Spleen (tissue), 11 donors: ENCODE data around the gene BNC2. TPM values are rescaled to one million over a fixed set of nuclear protein-coding genes. Genes with fewer than 3 reads are reported as not detected.

Experiments used
- DNase-seq: peaks from one replicate; pipeline ENCODE4 v3.0.0-alpha.2; 2020
- H3K27ac ChIP-seq, 8 donors: fragments of 200-600 bp; sonication (generic) in 7 of 8; 1 replicate in 4 of 8; 2 replicates in 4 of 8; pipeline versions ENCODE4 v1.5.0 to v1.8.0; 2016 to 2021; ENCODE audit warnings: inconsistent platforms in 4 of 8, mild to moderate bottlenecking in 4 of 8, moderate library complexity in 1 of 8
- H3K27me3 ChIP-seq, 7 donors: fragments of 200-600 bp; sonication (generic) in 6 of 7; replicated peaks in 1 of 7; 1 replicate in 4 of 7; 2 replicates in 3 of 7; pipeline versions ENCODE4 v1.5.0 to v1.8.0; 2016 to 2021; ENCODE audit warnings: inconsistent platforms in 3 of 7, mild to moderate bottlenecking in 1 of 7
- H3K36me3 ChIP-seq, 6 donors: fragments of 200-600 bp; sonication (generic) in 5 of 6; 1 replicate in 4 of 6; 2 replicates in 2 of 6; pipeline versions ENCODE4 v1.5.0 to v1.8.0; 2016 to 2021; ENCODE audit warnings: inconsistent platforms in 2 of 6
- H3K4me1 ChIP-seq, 6 donors: fragments of 200-600 bp; sonication (generic) in 5 of 6; 1 replicate in 3 of 6; 2 replicates in 3 of 6; pipeline versions ENCODE4 v1.5.0 to v1.8.0; 2016 to 2021; ENCODE audit warnings: inconsistent platforms in 3 of 6
- H3K4me3 ChIP-seq, 8 donors: fragments of 200-600 bp; sonication (generic) in 7 of 8; 1 replicate in 4 of 8; 2 replicates in 4 of 8; pipeline versions ENCODE4 v1.5.0 to v1.8.0; 2016 to 2021; ENCODE audit warnings: inconsistent platforms in 4 of 8, mild to moderate bottlenecking in 4 of 8, moderate library complexity in 2 of 8
- H3K9me3 ChIP-seq, 8 donors: fragments of 200-600 bp; sonication (generic) in 7 of 8; 1 replicate in 4 of 8; 2 replicates in 4 of 8; pipeline versions ENCODE4 v1.5.0 to v1.8.0; 2016 to 2021; ENCODE audit warnings: inconsistent platforms in 4 of 8
- CTCF ChIP-seq, 11 experiments: fragments of 200-600 bp in 7 of 11; fragments of 450-650 bp in 4 of 11; sonication (generic) in 4 of 11; IDR thresholded peaks in 8 of 11; conservative IDR thresholded peaks in 3 of 11; 1 replicate in 7 of 11; 2 replicates in 4 of 11; pipeline versions ENCODE4 v1.4.0 to v1.8.0; 2016 to 2021; ENCODE audit warnings: antibody characterized with exemption in 11 of 11, inconsistent platforms in 4 of 11, mild to moderate bottlenecking in 1 of 11
- POLR2A ChIP-seq, 3 donors: fragments of 450-650 bp; IDR thresholded peaks; one replicate each; pipeline ENCODE4 v1.5.1; 2017; ENCODE audit warnings: antibody characterized with exemption in 3 of 3, mild to moderate bottlenecking in 1 of 3
- POLR2AphosphoS5 ChIP-seq, 3 donors: sonication (generic); formaldehyde crosslinking; IDR thresholded peaks; one replicate each; pipeline ENCODE4 v1.5.1; 2017; ENCODE audit warnings: antibody characterized with exemption in 3 of 3
- WGBS, 5 donors: extraction: QIAGEN DNeasy Blood & Tissue Kit in 3 of 5; methylation state at CpG; one replicate each; pipeline versions ENCODE4 v1.1.5 to v1.1.7; 2013 to 2018; 5-methylcytosine and 5-hydroxymethylcytosine counted together
- intact Hi-C: fragments of 100-400 bp; cut with DNase I; formaldehyde crosslinking; loops from one replicate; pipeline ENCODE4 v1.15.0; 2023; ENCODE audit warnings: low total_unique reads
- polyA plus RNA-seq, 3 donors: library from polyadenylated mRNA; stranded (reverse); fragments of 200-250 nt; gene quantifications; one replicate each; pipeline ENCODE4 v1.2.1, GENCODE V29; 2013
- total RNA-seq, 7 donors: library from RNA; depleted of rRNA in 3 of 7; stranded (reverse); fragments of >200 nt in 3 of 7; fragmentation: NEBNext Ultra II Directional in 4 of 7; extraction: Animal tissue kit (Norgen Biotek cat#: 25700) in 4 of 7; gene quantifications; one replicate each; pipeline versions ENCODE4 v1.1.0 to v1.2.1, GENCODE V29; 2016 to 2021
- donor health status: healthy with polysubstance abuse.
- donor health status: DM: no; HTN: no; CAD: no; lungs with moderate emphysema.
- donor health status: DM: no; HTN: no; CAD: no.
- donor health status: Bipolar disorder and iron deficiency.
- donor health status: healthy.
- donor health status: DM: no; HTN: no; CAD: no.
- donor health status: DM: yes; HTN: yes; CAD: no.

Gene BNC2
- total and polyA plus RNA-seq, 10 donors: 0.07 to 4.3 (median 1.3) TPM

GRCh38 chr9:16716601-16717000 is 153.9 kb downstream of the BNC2 start:
- no peak overlapping the region for H3K27ac ChIP-seq
- 88 to 97% (median 90%) methylated on average over 5 of the region's 5 CpGs for WGBS, 5 donors
- no peaks in the 10 kb centered on the region for H3K27me3 ChIP-seq
- DNase-seq: no peak
- H3K4me3 ChIP-seq: no peak overlapping the region
- no peaks in the 10 kb centered on the region for H3K36me3 ChIP-seq
- intact Hi-C loops: no loop called here
- TF ChIP-seq POLR2AphosphoS5 (IDR thresholded peaks at IDR 0.05): no peak
- no peak for TF ChIP-seq CTCF (IDR thresholded peaks at IDR 0.05 in 8 of 11, conservative IDR thresholded peaks at IDR 0.05 in 3 of 11)
- TF ChIP-seq POLR2A (IDR thresholded peaks at IDR 0.05): no peak
- H3K9me3 ChIP-seq: no peaks in the 10 kb centered on the region
- no peaks in the 10 kb centered on the region for H3K4me1 ChIP-seq

- no peaks in the 10 kb centered on the region for H3K4me1 ChIP-seq
- 39 to 90% (median 67%) methylated on average over 2 of the region's 2 CpGs for WGBS, 5 donors
Observed at GRCh38 chr9:16715404-16715803, 155.1 kb downstream of the BNC2 start.

DNA sequence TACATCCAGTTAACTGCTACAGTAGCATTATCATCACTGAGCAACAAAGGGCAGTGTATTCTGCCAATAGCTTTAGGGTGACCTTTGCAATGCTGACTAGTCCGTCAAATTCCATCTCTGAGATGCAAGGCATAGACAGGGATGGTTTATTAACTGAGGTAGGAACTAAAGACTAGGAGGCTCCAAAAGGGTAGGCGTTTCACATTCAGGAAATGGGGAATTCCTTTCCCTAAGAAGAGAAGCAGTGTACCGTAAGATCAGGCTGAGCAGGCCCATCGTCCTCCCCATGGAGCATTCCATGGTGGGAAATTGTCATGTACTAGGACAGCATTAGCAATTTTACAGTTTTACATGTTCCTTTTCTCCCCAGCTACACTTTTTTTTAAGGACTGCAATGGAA is 157.7 kb downstream of the BNC2 start:
- TF ChIP-seq CTCF (IDR thresholded peaks at IDR 0.05 in 8 of 11, conservative IDR thresholded peaks at IDR 0.05 in 3 of 11): no peak
- no peak for TF ChIP-seq POLR2A (IDR thresholded peaks at IDR 0.05)
- no peak for TF ChIP-seq POLR2AphosphoS5 (IDR thresholded peaks at IDR 0.05)
- no peak overlapping the region for H3K27ac ChIP-seq
- H3K4me3 ChIP-seq: no peak overlapping the region
- no peaks in the 10 kb centered on the region for H3K36me3 ChIP-seq
- 85 to 91% (median 87%) methylated on average over 4 of the region's 4 CpGs for WGBS, 5 donors
- H3K9me3 ChIP-seq: no peaks in the 10 kb centered on the region
- intact Hi-C loops: no loop called here
- H3K27me3 ChIP-seq: no peaks in the 10 kb centered on the region
- no peak for DNase-seq
- H3K4me1 ChIP-seq: no peaks in the 10 kb centered on the region

More at GRCh38 chr9:16715404-16715803, 155.1 kb downstream of the BNC2 start:
- Histone ChIP-seq H3K27me3 (no peaks in the 10 kb centered on the region), H3K4me3 (no peak overlapping the region), H3K9me3 (no peaks in the 10 kb centered on the region), H3K36me3 (no peaks in the 10 kb centered on the region), H3K27ac (no peak overlapping the region)
- DNase-seq: no peak
- TF ChIP-seq POLR2AphosphoS5 (IDR thresholded peaks at IDR 0.05) (no peak), POLR2A (IDR thresholded peaks at IDR 0.05) (no peak), CTCF (IDR thresholded peaks at IDR 0.05 in 8 of 11, conservative IDR thresholded peaks at IDR 0.05 in 3 of 11) (no peak)
- intact Hi-C loops: no loop called here

- H3K9me3 ChIP-seq: no peaks in the 10 kb centered on the region
- no peaks in the 10 kb centered on the region for H3K36me3 ChIP-seq
- DNase-seq: no peak
- TF ChIP-seq POLR2A (IDR thresholded peaks at IDR 0.05) (no peak), CTCF (IDR thresholded peaks at IDR 0.05 in 8 of 11, conservative IDR thresholded peaks at IDR 0.05 in 3 of 11) (no peak), POLR2AphosphoS5 (IDR thresholded peaks at IDR 0.05) (no peak)
- no peaks in the 10 kb centered on the region for H3K4me1 ChIP-seq
- H3K4me3 ChIP-seq: no peak overlapping the region
- intact Hi-C loops: no loop called here
- no peaks in the 10 kb centered on the region for H3K27me3 ChIP-seq
- 52 to 70% (median 58%) methylated on average over 8 of the region's 8 CpGs for WGBS, 5 donors
- no peak overlapping the region for H3K27ac ChIP-seq
Observed at GRCh38 chr9:16710888-16711287, 159.6 kb downstream of the BNC2 start.
